ENCODE measurements around the gene CYTH4.
"Not testable (repeated sequence)": the region's sequence is repeated elsewhere in the genome, so short reads cannot be mapped to it uniquely, and the experiment has no call there.

Gene CYTH4

DNA sequence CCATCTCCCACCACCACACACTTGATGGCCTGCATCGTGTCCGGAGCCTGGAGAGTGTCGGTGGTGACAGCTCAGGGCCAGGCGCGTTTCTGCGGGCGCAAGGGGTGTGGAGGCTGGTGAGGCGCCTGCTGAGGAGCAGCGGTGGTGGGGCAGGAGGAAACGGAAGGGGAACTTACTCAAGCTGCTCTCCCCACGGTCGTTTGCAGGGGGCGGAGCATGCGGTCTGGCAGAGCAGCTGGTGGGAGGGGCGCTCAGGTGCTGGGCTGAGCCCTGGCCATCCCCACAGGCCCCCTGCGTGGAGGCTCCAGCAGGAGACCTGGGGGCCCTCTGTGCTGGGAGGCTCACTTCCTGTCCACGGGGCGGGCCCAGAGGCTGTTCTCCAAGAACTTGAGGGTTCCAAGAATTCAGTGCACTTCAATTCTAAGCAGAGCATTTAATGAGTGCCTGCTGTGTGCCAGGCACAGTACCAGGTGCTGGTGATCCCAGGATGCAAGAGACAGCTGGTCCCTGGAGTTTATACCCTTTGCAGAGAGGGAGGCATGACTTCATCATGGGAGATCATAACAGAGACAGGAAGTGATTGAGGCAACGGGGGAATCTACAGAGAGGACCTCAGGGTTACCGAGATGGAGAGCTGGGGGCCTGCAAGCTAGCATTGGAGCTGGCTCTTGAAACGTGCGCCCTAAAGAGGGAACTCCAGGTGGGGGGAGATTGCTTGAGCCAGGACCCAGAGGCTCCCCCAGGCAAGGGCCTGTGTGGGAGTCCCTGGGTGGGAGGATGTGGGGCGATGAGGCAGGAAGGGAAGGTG is 38.0 kb upstream of the CYTH4 start, which contains the start of gene RAC2:
Gene RAC2, minus strand, starts transcription at position 156 of the 808 bp plus-strand sequence. Its CDS starts 121 bp downstream, at position 35.
- TF ChIP-seq, protein P1, sequence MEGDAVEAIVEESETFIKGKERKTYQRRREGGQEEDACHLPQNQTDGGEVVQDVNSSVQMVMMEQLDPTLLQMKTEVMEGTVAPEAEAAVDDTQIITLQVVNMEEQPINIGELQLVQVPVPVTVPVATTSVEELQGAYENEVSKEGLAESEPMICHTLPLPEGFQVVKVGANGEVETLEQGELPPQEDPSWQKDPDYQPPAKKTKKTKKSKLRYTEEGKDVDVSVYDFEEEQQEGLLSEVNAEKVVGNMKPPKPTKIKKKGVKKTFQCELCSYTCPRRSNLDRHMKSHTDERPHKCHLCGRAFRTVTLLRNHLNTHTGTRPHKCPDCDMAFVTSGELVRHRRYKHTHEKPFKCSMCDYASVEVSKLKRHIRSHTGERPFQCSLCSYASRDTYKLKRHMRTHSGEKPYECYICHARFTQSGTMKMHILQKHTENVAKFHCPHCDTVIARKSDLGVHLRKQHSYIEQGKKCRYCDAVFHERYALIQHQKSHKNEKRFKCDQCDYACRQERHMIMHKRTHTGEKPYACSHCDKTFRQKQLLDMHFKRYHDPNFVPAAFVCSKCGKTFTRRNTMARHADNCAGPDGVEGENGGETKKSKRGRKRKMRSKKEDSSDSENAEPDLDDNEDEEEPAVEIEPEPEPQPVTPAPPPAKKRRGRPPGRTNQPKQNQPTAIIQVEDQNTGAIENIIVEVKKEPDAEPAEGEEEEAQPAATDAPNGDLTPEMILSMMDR (conservative IDR thresholded peaks at IDR 0.05), result no peak
- H3K27ac ChIP-seq, result peak within 1 kb of the TSS; percentile 22; the same call in 1 of the 2 replicates

DNA sequence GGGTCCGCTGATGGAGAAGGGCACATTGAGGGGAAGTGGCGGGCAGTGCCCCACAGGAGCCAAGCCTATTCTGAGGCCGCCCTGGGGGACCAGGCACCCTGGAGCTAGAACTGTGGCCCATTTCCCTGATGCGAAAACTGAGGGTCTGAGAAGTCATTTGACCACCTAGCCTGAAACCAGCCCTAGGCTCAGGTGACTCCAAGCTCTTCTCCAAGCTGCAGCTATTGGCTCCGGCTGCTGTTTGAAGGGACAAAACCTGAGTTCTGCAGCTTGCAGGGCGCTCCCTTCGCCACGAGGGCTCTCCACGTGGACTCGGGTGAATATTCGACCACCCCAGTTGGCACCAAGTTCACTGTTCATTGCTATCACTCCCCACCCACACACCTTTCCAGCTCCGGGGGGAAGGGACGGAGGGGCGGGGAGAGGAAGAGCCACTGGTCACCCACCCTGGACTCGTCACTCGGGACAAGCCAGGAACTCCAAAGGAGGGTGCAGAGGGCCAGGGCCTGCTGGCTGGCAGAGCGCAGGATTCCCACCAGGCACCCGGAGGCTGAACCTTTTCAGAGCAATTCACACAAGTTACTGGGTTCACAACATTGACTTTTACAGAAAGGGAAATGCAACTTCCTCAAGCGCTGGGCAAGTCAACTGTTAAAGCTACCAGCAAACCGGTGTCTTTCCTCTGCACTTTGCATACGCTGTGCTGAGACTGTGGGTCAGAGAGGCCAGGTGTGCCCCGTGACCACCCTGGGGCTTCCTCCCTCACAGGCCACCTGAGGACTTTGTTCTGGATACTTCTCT is 37.2 kb upstream of the CYTH4 start:
- no peak overlapping the region for H3K27ac ChIP-seq
- TF ChIP-seq, protein P1 (conservative IDR thresholded peaks at IDR 0.05), result no peak

DNA sequence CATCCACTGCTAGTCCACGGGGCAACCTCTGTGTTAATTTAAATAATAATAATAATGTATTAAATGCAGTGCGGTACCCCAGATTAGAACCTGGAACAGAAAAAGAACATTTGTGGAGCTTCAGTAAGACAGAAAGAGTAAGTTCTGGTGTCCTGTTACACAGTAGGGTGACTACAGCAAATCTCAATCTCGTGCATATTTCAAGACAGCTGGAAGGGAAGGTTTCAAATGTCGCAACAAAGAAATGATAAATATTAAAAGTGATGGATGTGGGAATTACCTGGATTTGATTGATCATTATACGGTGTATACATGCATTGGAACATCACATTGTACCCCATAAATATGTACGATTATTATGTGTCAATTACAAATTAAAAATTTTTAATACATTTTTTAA is 36.6 kb upstream of the CYTH4 start:
- TF ChIP-seq, protein P1 (conservative IDR thresholded peaks at IDR 0.05), result no peak
- H3K27ac ChIP-seq, result no peak overlapping the region

DNA sequence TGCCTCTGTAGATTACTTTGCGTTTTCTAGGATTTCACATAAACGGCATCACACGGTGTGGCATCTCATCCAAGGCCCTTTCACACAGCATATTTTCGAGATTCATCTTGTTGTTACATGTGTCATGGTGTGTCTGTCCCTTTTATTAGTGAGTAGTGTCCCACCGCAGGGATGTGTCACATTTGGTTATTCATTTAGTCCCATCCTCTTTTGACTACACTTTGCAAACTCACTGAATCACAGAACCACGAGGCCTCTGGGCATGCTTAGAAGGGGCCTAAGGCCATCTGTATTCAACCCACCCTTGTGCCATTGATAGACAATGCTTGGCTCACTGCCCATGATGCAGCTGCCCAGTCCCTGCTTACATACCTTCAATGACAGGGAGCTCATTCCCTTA is 34.1 kb upstream of the CYTH4 start:
- TF ChIP-seq, protein P1 (conservative IDR thresholded peaks at IDR 0.05), result no peak

DNA sequence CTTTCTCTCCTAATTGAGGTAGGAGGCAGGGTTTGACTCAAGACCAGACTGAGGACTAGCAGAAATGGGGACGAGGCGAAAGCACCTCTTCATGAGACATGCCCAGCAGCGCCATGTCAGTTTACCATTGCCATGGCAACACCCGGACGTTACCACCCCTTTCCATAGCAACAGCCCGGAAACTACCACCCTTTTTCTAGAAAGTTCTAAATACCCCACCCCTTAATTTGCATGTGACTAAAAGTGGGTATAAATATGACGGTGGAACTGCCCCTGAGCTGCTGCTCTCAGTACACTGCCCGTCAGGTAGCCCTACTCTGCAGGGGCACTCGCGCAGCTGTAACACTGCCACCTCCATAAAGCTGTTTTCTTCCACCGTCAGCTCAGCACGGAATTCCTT is 32.3 kb upstream of the CYTH4 start:
- TF ChIP-seq, protein P1 (conservative IDR thresholded peaks at IDR 0.05), result no peak

More for the DNA sequence above, 34.1 kb upstream of the CYTH4 start:
- no peak overlapping the region for H3K27ac ChIP-seq

DNA sequence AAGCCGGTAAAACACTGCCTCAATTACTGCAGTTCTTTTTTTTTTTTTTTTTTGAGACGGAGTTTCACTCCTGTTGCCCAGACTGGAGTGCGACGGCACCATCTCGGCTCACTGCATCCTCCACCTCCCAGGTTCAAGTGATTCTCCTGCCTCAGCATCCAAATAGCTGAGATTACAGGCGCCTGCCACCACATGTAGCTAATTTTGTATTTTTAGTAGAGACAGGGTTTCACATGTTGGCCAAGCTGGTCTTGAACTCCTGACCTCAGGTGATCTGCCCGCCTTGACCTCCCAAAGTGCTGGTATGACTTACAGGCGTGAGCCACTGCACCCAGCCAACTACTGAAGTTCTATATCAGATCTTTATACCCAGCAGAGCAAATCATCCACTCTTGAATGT is 30.5 kb upstream of the CYTH4 start:
- not testable (repeated sequence) for H3K27ac ChIP-seq

More for the DNA sequence above, 32.3 kb upstream of the CYTH4 start:
- H3K27ac ChIP-seq, result no peak overlapping the region

DNA sequence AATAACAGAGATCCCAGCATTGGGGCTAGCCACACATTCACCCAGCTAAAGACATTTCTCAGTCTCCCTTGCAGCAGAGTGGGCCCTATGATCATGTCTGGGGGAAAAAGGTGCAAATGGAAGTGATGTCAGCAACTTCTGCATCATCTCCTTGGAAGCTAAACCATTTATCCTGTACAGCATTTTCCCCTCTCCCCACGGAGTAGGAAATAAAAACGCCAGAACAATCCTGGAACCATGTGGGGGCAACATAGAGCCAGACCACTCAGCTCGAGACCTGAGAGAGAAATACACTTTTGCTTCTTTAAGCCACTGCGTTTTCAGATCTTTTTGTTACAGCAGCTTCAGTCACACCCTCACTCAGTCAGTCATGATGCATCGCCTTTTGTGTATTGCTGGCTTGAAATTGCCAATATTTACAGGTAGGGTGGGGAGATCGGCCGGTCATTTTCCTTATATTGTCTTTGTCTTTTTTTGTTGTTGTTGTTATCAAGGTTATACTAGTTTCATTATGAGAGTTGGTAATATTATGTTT is 29.1 kb upstream of the CYTH4 start:
- TF ChIP-seq, protein P1 (conservative IDR thresholded peaks at IDR 0.05), result no peak
- no peak overlapping the region for H3K27ac ChIP-seq
